ENCODE measurements around the gene GMPR.

GMPR gene

DNA sequence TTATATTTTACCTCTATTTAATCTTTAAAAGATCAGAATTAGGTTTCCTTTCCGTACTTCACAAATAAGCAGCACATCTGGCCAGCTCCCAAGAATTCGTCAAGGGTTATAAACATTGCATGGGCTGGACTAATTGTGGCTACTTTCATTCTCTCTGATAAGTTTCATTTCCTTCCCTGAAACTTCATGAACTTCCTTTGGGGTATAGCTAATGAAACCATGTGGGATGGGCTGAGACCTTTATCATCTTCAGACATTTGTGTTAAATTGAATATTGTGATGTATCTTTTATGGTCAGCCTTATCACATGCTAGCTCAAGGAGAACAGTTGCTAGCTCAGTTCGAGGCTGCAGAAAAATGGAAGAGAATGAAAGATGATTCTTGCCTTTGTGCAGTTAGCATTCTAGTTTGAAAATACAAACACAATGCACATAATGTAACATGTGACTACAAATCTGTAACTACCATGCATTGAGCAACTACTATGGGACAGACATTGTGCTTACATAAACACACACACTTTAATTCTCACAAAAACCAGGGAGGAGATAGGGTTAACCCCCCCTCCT is 1.7 kb upstream of the GMPR start:
- peak overlapping the region; percentile 96 for H2AFZ ChIP-seq (ENCODE audit: low read length, unreplicated experiment)
- H3K79me2 ChIP-seq (ENCODE audit: control insufficient read depth, insufficient read depth, low read length, unreplicated experiment), result peaks cover 3% of the 10 kb centered on the region
- H3K27me3 ChIP-seq (ENCODE audit: insufficient read depth, low read length), result no peaks in the 10 kb centered on the region
- H3K27ac ChIP-seq (ENCODE audit: low read depth, low read length), result peak overlapping the region; percentile 49
- peak overlapping the region; percentile 68 for H3K4me3 ChIP-seq (ENCODE audit: low read depth, low read length)
- H3K4me1 ChIP-seq (ENCODE audit: control insufficient read depth, insufficient read depth, low read length, unreplicated experiment), result peaks cover 16% of the 10 kb centered on the region
- H3K36me3 ChIP-seq (ENCODE audit: insufficient read depth, low read length), result no peaks in the 10 kb centered on the region

- Histone ChIP-seq H3K4me3 (ENCODE audit: low read depth, low read length) (peak overlapping the region; percentile 68), H3K79me2 (ENCODE audit: control insufficient read depth, insufficient read depth, low read length, unreplicated experiment) (peaks cover 3% of the 10 kb centered on the region), H3K27ac (ENCODE audit: low read depth, low read length) (peak overlapping the region; percentile 49; the same call in 1 of the 2 replicates), H3K36me3 (ENCODE audit: insufficient read depth, low read length) (no peaks in the 10 kb centered on the region), H3K27me3 (ENCODE audit: insufficient read depth, low read length) (no peaks in the 10 kb centered on the region), H3K4me1 (ENCODE audit: control insufficient read depth, insufficient read depth, low read length, unreplicated experiment) (peaks cover 16% of the 10 kb centered on the region), H2AFZ (ENCODE audit: low read length, unreplicated experiment) (peak overlapping the region; percentile 96)
Observed at GRCh38 chr6:16237242-16237641, 1.1 kb upstream of the GMPR start.

GRCh38 chr6:16238963-16239797 is 793 bp downstream of the GMPR start:
- Histone ChIP-seq H3K27ac (ENCODE audit: low read depth, low read length) (peak overlapping the region; percentile 56; the same call in 1 of the 2 replicates), H3K36me3 (ENCODE audit: insufficient read depth, low read length) (no peaks in the 10 kb centered on the region), H3K4me1 (ENCODE audit: control insufficient read depth, insufficient read depth, low read length, unreplicated experiment) (peaks cover 30% of the 10 kb centered on the region), H2AFZ (ENCODE audit: low read length, unreplicated experiment) (peak overlapping the region; percentile 76), H3K79me2 (ENCODE audit: control insufficient read depth, insufficient read depth, low read length, unreplicated experiment) (peaks cover 3% of the 10 kb centered on the region), H3K4me3 (ENCODE audit: low read depth, low read length) (peak overlapping the region; percentile 93), H3K27me3 (ENCODE audit: insufficient read depth, low read length) (no peaks in the 10 kb centered on the region)

DNA sequence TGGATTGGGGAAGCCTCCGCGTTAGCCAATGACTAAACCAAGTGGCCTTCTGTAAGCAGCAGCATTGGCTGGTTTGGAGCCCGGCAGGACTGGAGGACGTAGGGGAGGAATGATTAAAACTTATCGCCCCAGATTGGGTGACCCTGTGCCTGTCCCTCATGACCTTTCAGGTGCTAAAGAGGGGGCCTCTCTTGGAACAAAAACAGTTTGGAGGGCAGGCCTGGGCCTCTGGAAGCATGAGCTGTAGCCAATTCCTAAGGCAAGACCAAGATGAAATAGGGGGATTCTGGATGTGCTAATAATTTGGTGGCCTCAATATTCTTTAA is 1.4 kb downstream of the GMPR start:
- Histone ChIP-seq H3K4me3 (ENCODE audit: low read depth, low read length) (peak overlapping the region; percentile 93), H3K36me3 (ENCODE audit: insufficient read depth, low read length) (no peaks in the 10 kb centered on the region), H3K79me2 (ENCODE audit: control insufficient read depth, insufficient read depth, low read length, unreplicated experiment) (peaks cover 3% of the 10 kb centered on the region), H2AFZ (ENCODE audit: low read length, unreplicated experiment) (no peak overlapping the region), H3K4me1 (ENCODE audit: control insufficient read depth, insufficient read depth, low read length, unreplicated experiment) (peaks cover 31% of the 10 kb centered on the region), H3K27me3 (ENCODE audit: insufficient read depth, low read length) (no peaks in the 10 kb centered on the region), H3K27ac (ENCODE audit: low read depth, low read length) (no peak overlapping the region)

- H3K27me3 ChIP-seq (ENCODE audit: insufficient read depth, low read length), result no peaks in the 10 kb centered on the region
- peaks cover 3% of the 10 kb centered on the region for H3K79me2 ChIP-seq (ENCODE audit: control insufficient read depth, insufficient read depth, low read length, unreplicated experiment)
- no peak overlapping the region for H3K27ac ChIP-seq (ENCODE audit: low read depth, low read length)
- no peaks in the 10 kb centered on the region for H3K36me3 ChIP-seq (ENCODE audit: insufficient read depth, low read length)
- H2AFZ ChIP-seq (ENCODE audit: low read length, unreplicated experiment), result no peak overlapping the region
- peaks cover 35% of the 10 kb centered on the region for H3K4me1 ChIP-seq (ENCODE audit: control insufficient read depth, insufficient read depth, low read length, unreplicated experiment)
- no peak overlapping the region for H3K4me3 ChIP-seq (ENCODE audit: low read depth, low read length)
Observed at GRCh38 chr6:16240589-16241320, 2.4 kb downstream of the GMPR start.

GRCh38 chr6:16241321-16241689 is 2.9 kb downstream of the GMPR start:
- no peak overlapping the region for H3K4me3 ChIP-seq (ENCODE audit: low read depth, low read length)
- no peaks in the 10 kb centered on the region for H3K27me3 ChIP-seq (ENCODE audit: insufficient read depth, low read length)
- H3K27ac ChIP-seq (ENCODE audit: low read depth, low read length), result no peak overlapping the region

DNA sequence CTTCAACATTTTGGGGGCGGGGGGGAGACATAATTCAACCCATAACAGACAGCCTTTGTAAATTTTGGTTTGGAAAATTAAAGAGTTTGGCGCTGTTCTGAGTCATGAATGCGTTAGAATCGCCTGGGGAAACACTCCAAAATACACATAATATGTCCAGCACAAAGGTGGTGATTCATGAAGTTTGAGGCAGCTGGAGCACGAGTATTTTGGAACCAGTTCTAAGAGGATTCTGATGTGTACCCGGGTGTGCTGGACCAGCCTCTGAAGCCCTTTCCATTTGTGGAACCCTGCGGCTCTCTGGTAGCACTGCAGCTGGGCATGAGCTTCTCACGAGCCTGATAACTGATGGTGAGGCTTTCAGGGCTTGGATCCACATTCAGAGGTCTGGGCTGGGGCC is 4.7 kb downstream of the GMPR start:
- Histone ChIP-seq H3K27ac (ENCODE audit: low read depth, low read length) (peak overlapping the region; percentile 80), H3K36me3 (ENCODE audit: insufficient read depth, low read length) (0 out of 2 replicates have a peak, but pooled peaks cover 7% of the 10 kb centered on the region), H3K27me3 (ENCODE audit: insufficient read depth, low read length) (no peaks in the 10 kb centered on the region), H3K4me3 (ENCODE audit: low read depth, low read length) (no peak overlapping the region), H3K79me2 (ENCODE audit: control insufficient read depth, insufficient read depth, low read length, unreplicated experiment) (peaks cover 3% of the 10 kb centered on the region), H3K4me1 (ENCODE audit: control insufficient read depth, insufficient read depth, low read length, unreplicated experiment) (peaks cover 22% of the 10 kb centered on the region), H2AFZ (ENCODE audit: low read length, unreplicated experiment) (peak overlapping the region; percentile 15)

More at GRCh38 chr6:16241321-16241689, 2.9 kb downstream of the GMPR start:
- Histone ChIP-seq H3K79me2 (ENCODE audit: control insufficient read depth, insufficient read depth, low read length, unreplicated experiment) (peaks cover 3% of the 10 kb centered on the region), H3K36me3 (ENCODE audit: insufficient read depth, low read length) (no peaks in the 10 kb centered on the region), H3K4me1 (ENCODE audit: control insufficient read depth, insufficient read depth, low read length, unreplicated experiment) (peaks cover 29% of the 10 kb centered on the region), H2AFZ (ENCODE audit: low read length, unreplicated experiment) (no peak overlapping the region)

- 0 out of 2 replicates have a peak, but pooled peaks cover 7% of the 10 kb centered on the region for H3K36me3 ChIP-seq (ENCODE audit: insufficient read depth, low read length)
- peak overlapping the region; percentile 80; the same call in 1 of the 2 replicates for H3K27ac ChIP-seq (ENCODE audit: low read depth, low read length)
- H3K79me2 ChIP-seq (ENCODE audit: control insufficient read depth, insufficient read depth, low read length, unreplicated experiment), result peaks cover 3% of the 10 kb centered on the region
- H2AFZ ChIP-seq (ENCODE audit: low read length, unreplicated experiment), result no peak overlapping the region
- no peak overlapping the region for H3K4me3 ChIP-seq (ENCODE audit: low read depth, low read length)
- H3K4me1 ChIP-seq (ENCODE audit: control insufficient read depth, insufficient read depth, low read length, unreplicated experiment), result peaks cover 22% of the 10 kb centered on the region
- no peaks in the 10 kb centered on the region for H3K27me3 ChIP-seq (ENCODE audit: insufficient read depth, low read length)
Observed at GRCh38 chr6:16243664-16244063, 5.3 kb downstream of the GMPR start.

DNA sequence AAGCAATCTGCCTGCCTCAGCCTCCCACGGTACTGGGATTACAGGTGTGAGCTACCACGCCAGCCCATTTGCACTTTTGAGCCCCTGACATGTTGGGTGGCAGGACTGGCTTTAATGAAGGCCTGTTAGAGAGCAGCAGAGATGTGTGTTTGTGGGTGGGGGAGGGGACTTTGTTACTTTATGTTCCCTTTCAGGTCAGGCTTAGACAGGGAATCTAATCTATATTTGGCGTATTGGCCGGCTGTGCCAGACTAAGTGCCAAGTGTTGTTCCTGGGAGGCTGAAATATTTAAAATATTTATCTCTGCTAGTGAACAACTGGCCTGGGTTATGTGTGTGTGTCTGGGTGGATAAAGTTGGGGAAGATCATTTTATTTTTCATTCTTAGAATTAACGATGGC is 6.1 kb downstream of the GMPR start:
- H3K27ac ChIP-seq (ENCODE audit: low read depth, low read length), result no peak overlapping the region
- H2AFZ ChIP-seq (ENCODE audit: low read length, unreplicated experiment), result no peak overlapping the region
- H3K79me2 ChIP-seq (ENCODE audit: control insufficient read depth, insufficient read depth, low read length, unreplicated experiment), result peaks cover 3% of the 10 kb centered on the region
- no peak overlapping the region for H3K4me3 ChIP-seq (ENCODE audit: low read depth, low read length)
- no peaks in the 10 kb centered on the region for H3K27me3 ChIP-seq (ENCODE audit: insufficient read depth, low read length)
- peaks cover 20% of the 10 kb centered on the region for H3K4me1 ChIP-seq (ENCODE audit: control insufficient read depth, insufficient read depth, low read length, unreplicated experiment)
- 0 out of 2 replicates have a peak, but pooled peaks cover 7% of the 10 kb centered on the region for H3K36me3 ChIP-seq (ENCODE audit: insufficient read depth, low read length)

DNA sequence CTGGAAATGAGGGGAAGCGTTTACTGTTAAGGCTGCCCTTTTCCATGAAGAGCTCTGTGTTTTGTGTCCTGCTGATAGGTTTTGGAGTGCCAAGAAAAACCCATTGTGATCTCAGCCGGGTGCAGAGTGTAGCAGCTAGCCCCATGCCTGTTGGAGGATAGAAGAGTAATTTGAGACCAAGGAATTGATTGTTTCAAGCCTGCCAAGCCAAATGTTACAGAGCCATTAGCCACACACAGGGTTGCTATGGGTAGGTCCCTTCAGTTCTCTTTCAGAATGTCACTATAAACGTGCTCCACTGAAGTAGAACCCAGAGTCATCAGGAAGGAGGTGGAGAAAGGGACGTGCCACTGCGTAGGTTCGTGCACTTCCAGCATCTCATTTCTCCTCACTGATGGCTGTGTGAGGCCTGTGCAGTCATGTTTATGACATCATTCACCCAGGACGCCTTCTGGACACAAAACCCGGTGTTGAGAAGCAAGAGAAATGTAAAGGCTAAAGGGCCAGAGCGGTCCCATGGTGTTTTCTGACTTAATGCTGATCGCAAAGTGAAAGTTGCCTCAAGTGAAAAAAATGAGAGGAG is 6.6 kb downstream of the GMPR start:
- no peak overlapping the region for H3K27ac ChIP-seq (ENCODE audit: low read depth, low read length)
- no peak overlapping the region for H3K4me3 ChIP-seq (ENCODE audit: low read depth, low read length)
- peaks cover 3% of the 10 kb centered on the region for H3K79me2 ChIP-seq (ENCODE audit: control insufficient read depth, insufficient read depth, low read length, unreplicated experiment)
- peaks cover 19% of the 10 kb centered on the region for H3K4me1 ChIP-seq (ENCODE audit: control insufficient read depth, insufficient read depth, low read length, unreplicated experiment)
- 0 out of 2 replicates have a peak, but pooled peaks cover 7% of the 10 kb centered on the region for H3K36me3 ChIP-seq (ENCODE audit: insufficient read depth, low read length)
- no peak overlapping the region for H2AFZ ChIP-seq (ENCODE audit: low read length, unreplicated experiment)
- H3K27me3 ChIP-seq (ENCODE audit: insufficient read depth, low read length), result no peaks in the 10 kb centered on the region
